HG02678 (cell line): ENCODE data around the gene ZNF383.
"Not testable (repeated sequence)": the region's sequence is repeated elsewhere in the genome, so short reads cannot be mapped to it uniquely, and the experiment has no call there.

Experiments
- ATAC-seq: cut with Tn5 transposase; IDR thresholded peaks from one replicate; pipeline ENCODE4 v1.9.1; 2021; ENCODE audit warnings: mild to moderate bottlenecking, moderate library complexity; ENCODE audit not compliant: unreplicated experiment

Gene ZNF383

DNA sequence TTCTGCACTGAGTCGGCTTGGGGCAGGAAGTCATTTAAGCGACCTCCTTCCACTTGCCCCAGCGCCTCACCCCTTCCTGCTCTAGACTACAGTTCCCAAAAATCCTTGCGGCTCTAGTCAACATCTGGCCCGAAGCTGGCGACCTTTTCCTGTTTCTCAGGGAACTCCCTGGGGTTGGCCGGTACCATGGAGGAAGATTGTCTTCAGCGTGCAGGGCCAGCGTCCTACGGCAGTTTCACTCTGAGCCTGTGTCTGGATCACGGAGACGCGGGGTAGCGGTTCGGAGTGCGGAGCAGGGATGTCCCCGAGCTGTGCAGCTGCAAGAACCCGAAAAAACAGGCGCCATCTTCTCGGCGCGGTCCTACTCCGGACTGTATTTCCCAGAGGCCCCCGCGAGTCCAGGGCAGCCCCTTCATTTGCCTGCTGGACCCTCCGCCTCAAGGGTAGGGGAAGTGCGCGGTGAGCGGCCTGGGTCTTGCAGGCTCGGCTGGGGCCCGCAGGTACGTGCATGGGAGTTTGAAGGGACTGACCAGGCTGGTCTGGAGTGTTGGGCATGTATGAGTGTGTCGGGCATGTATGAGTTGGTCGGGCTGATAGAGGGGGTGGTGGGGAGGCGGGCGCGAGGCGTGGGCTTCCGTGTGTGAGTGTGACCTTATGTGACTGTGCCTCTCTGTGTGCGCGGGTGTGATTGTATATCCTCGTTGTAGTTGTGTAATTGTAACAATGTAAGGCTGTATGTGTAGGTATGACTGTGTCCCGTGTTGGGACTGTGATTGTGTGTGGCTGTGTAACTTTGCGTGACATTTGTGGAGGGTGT lies at the start of gene ZNF383:
Gene ZNF383, plus strand, starts transcription at position 440 of the 817 bp plus-strand sequence. CDS start 12,240 bp downstream, outside the sequence.
- ATAC-seq: peak; percentile 92

DNA sequence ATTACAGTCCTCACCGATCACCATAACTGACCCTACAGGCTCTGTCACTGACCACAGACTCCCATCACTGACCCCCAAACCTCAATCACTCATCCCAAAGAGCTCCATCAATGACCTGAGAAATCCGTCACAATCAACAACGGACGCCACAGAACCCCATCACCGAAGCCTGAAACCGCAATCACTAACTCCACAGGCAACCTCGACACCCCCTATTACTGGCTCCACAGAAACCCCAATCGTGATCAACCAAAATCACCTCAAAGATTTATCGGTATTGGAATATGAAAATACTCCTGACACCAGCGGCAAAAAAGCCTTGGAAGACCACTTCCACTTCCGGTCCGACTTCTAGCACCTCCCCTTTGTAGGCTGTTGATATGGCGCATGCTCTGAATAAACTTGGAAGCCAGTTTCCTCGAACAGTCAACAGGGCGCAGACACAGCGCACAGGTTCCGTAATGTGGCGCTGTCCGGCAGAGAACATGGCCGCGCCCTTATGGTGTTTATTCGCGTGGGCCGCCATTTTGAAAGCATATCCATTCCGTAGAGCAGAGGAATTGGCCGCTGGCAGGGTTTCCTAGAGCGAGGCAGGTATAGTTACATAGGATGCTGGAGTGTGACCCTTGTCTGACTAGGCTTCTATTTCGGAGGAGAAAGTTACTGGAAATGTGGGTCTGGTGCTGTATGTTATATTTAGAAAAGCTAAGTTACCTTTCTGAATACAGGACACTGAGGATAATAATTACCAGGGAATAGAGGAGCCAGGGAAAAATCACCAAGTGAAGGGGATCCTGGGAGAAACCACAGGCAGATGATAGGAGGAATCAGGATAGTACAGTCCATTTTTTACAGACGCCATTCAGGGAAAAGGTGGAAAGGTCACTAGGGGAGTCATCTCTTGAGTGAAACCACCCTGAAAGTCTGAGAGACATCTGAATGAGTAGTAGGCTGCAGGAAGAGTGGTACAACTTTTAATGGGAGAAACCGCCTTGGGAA lies 45.3 kb upstream of the ZNF383 start, which contains the start of gene ZNF585A:
Gene ZNF585A, minus strand, starts transcription at position 328 of the 999 bp plus-strand sequence. CDS start 2,785 bp downstream, outside the sequence.
- ATAC-seq: peak; percentile 100

DNA sequence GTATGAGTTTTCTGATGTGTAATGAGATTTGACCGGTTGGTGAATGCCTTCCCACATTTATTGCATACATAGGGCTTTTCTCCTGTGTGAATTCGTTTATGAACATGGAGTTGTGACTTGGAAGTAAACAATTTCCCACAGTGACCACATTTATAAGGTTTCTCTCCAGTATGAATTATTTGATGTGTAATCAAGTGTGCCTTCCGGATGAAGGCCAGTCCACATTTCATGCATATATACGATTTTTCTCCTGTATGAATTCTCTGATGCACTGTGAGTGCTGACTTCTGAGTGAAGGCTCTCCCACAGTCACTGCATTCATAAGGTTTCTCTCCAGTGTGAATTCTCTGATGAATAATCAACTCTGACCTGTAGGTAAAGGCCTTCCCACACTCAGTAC lies 31.9 kb upstream of the ZNF383 start:
- ATAC-seq: not testable (repeated sequence)

DNA sequence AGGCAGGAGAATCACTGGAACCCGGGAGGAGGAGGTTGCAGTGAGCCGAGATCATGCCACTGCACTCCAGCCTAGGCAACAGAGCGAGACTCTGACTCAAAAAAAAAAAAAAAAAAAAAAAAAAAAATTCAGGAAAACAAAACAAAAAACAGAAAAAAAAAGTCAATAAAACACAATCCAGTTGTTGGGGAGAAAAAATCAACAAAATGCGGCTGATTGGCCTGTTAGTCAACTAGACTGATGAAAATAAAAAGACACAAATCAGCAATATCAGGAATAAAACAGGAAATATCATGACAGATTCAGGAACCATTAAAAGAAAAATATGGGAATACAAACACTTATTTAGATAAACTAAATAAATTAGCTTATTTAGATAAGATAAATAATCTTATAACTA lies 22.8 kb upstream of the ZNF383 start:
- ATAC-seq: not testable (repeated sequence)

DNA sequence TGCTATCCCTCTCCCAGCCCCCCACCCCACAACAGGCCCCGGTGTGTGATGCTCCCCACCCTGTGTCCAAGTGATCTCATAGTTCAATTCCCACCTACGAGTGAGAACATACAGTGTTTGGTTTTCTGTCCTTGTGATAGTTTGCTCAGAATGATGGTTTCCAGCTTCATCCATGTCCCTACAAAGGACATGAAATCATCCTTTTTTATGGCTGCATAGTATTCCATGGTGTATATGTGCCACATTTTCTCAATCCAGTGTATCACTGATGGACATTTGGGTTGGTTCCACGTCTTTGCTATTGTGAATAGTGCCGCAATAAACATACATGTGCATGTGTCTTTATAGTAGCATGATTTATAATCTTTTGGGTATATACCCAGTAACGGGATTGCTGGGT lies 20.9 kb upstream of the ZNF383 start:
- ATAC-seq: not testable (repeated sequence)

DNA sequence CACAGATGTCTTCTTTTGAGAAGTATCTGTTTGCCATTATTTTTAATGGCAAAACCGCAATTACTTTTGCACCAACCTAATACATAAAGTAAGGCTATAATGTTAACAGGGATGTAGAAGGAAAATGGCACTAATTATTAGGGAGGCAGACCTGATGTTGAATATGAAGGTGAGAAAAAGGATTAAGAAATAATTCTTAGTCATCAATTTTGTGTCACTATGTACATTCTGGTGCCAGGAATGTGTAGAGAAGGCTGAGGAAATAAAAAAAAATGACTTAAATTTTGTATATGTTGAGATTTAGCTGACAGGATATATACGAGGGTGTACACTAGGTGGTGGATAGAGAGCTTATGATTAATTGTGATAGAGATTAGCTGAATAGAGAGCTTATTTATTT lies 20.2 kb upstream of the ZNF383 start:
- ATAC-seq: no peak

DNA sequence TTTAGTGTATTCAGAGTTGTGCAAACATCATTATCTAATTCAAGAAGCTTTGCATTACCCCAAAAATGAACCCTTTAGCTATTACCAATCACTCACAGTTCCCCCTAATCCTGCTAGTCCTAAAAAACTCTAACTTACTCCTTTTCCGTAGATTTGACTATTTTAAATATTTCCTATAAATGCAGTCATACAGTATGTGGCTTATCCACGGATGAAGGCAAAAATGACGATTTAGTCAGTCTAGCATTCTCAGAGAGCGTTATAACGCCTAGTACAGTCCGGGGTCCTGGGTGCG lies 587 bp upstream of the ZNF383 start:
- ATAC-seq: no peak

DNA sequence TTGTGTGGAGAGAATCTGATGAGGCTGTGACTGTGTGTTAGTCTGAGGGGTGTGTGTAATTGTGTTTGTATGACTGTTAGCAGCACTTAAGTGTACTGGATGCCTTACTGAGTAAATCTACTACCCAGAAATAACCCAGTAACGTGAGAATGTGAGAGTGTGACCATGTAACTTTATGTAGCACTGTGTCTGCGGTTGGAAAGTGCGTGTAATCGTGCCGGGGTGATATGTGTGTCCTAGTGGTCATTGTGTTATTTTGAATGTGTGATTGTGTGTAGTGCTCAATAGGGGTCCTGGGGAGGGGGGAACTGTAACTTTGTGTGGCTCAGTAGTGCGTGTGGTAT lies 550 bp downstream of the ZNF383 start:
- no peak for ATAC-seq

DNA sequence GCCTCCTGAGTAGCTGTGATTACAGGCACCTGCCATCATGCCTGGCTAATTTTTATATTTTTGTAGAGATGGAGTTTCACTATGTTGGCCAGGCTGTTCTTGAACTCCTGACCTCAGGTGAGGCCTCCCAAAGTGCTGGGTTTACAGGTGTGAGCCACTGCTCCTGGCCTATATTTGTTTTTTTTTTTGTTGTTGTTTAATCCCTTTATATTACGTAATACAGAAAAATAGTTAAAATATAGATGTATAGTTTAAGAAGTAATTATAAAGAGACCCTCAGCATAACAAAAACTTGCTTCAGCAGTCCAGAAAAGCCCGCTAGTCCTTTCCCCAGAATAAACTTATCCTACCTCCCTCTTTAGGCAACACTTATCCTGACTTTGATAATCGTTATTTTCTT lies 2.4 kb downstream of the ZNF383 start:
- ATAC-seq: no peak

DNA sequence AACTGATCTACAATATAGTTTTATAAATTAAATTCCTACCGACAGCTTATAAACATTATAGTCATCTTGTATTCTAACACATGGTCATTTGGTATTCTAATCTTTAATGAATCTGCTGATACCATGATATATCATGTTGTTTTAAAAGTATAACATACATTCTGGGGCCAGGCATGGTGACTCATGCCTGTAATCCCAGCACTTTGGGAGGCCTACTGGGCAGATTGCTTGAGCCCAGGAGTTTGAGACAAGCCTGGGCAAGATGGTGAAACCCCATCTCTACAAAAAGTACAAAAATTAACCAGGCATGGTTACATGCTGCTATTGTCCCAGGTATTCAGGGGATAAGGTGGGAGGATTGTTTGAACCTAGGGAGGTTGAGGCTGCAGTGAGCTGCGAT lies 3.1 kb downstream of the ZNF383 start:
- ATAC-seq: no peak

DNA sequence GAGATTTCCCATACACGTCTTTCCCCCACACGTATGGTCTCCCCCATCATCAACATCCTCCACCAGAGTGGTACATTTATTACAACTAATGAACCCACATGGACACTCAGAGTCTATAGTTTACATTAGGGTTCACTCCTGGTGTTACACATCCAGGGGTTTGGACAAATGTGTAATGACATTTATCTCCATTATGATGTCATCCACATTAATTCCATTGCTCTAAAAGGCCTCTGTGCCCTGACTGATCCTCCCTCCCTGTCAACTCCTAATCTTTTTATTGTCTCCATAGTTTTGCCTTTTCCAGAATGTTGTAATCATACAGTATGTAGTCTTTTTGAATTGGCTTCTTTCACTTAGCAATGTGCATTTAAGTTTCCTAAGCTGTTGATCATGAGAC lies 8.2 kb downstream of the ZNF383 start:
- no peak for ATAC-seq

DNA sequence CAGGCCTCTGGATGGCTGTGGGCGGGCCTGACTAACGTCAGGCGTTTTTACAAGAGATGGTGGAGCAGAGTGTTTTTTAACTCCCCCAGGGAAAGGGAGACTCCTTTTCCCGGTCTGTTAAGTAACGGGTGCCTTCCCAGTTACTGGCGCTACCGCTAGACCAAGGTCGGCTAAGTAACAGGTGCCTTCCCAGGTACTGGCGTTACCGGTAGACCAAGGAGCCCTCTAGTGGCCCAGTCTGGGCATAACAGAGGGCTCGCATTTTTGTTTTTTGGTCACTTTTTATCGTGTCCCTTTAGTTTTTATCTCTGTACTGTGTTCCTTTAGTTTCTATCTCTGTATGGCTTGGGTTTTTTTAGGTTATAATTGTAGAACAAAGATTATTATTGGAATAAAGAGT lies 10.0 kb downstream of the ZNF383 start:
- ATAC-seq: no peak

DNA sequence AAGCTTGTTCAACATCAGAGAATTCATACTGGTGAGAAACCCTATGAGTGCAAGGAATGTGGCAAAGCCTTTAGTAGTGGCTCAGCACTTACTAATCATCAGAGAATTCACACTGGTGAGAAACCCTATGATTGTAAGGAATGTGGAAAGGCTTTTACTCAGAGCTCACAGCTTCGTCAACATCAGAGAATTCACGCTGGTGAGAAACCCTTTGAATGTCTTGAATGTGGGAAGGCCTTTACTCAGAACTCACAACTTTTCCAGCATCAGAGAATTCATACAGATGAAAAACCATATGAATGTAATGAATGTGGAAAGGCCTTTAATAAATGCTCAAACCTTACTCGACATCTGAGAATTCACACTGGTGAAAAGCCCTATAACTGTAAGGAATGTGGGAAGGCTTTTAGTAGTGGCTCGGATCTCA lies 25.2 kb downstream of the ZNF383 start:
- ATAC-seq: no peak

DNA sequence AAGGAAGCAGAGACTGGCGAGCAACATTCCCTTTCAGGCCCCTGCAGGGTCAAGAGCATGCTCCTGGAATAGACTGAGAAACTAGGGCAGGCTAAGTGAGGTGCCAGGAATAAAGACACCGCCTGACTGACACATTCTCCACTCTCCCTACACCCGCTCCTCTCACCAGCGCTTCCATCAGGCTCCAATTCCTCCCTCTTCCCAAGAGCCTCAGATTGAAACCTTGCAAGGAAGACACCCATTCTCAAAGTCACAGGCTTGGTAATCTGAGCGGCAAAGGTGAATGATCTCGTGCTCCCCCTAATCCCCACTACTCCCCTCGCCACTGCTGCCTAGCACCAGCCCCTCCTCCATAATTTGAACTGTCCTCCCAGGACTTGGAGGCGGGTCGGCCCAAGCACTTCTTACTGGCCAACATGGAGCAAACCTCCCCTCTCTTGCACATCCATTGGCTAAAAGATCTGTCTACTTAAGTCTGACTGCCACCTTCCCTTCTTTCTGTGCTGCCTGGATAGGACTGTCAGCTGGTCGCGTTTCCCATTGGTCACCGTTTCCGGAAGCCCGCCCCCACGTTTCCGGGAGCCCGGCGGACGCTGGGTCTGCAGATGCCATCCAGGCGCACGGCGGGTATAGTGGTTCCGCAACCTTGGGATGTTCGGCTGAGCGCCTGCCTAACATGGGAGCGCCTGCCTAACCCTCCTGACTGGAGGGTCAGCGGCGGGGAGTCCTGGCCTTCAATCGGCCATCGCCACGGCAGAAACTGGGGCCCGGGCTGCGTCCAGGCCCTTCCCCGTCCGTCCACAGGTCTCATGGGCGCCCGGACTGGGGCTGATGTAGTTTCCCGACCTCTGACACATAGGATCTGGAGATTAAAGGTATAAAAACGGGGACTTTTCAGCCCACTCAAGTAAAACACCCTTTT lies 33.6 kb downstream of the ZNF383 start:
- ATAC-seq: no peak

DNA sequence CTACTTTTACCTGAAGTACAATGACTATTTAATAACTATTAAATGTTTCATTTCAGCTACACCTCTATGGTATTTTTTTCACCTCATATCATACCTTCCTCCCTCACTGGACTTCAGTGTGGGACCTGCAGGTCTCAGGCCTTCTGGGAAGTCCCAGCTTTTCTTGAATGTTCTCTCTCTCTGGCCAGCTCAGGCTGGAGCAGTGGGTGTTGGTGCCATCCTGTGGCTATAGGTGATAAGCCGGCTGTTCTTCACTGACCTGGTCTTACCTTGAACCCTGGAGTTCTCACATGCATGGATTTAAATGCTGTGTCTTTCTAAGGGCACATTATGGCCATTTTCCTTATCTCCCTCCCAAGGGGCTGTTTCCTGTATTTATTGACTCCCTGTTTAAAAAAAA lies 45.0 kb downstream of the ZNF383 start:
- not testable (repeated sequence) for ATAC-seq

DNA sequence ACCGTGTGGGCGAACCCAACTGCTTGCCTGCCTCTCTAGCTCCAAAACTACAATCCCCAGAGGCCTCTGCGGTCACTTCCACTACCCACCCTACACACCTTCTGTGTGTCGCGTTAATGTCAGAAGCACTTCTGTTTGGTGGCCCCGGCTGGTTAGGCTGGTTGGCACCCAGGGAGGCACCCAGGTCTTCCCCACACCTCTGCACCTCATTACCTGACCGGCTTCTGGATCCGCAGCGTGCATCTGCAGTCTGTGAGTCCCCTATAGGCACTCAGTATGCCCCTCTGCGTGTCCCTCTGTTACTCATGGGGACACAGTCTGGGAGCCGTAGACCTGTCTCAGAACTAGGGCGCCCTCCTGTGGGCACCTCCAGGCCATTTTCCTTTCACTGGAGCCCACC lies 49.0 kb downstream of the ZNF383 start:
- not testable (repeated sequence) for ATAC-seq

DNA sequence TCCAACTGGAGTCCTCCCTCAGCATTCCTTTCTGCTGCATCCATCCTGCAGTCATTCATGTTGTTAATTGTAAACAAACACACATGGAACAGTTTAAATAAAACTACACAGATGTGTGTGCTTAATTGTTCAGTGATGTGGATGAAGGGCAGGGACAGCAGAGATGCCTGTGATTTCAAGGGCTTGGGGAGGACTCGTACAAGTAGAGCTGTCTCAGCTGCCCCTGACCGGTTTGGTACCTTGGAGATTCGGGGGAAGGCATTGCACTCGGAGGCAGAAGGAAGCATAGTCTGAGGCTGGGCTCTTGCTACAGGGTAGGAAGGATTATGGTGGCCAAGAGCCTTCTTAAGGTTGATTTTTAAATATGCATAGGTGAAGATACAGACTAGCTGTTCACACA lies 49.7 kb downstream of the ZNF383 start:
- ATAC-seq: not testable (repeated sequence)

DNA sequence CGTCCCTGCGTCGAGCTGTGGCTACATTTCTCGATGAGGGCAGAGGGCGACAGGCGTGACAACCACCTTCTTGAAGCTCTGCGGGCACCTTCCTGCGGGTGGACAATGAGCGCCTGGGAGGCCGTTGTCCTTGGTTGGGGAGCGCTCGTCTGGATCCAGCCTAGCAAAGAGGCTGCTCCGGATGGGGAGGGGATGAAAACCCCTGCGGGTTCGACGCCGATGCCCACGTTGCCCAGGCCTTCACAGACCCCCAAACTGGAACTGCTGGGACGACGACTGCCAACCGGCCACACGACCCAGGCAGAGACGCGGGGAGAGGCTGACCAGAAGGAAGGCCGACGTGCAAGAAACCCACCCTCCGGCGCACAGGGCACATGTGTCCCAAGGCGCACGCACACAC lies 62.6 kb downstream of the ZNF383 start:
- not testable (repeated sequence) for ATAC-seq

DNA sequence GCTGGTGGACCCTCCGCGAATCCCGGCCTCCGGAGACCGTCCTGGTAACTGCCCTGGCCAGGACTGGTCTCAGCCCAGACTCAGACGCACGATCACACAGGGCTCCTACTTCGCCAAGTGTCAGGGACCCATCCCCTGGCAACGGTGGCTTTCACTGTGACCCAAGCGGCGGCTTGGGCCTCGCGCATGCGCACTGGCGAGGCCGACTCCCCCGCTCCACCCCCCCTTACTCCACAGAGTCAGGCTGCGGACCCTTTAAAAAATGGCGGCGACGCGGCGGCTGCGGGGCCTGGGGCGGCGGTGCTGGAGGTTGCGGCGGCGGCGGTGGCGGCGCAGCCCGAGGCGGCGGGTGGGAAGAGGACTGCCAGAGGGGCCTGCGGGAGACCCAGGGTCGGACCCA lies 66.0 kb downstream of the ZNF383 start:
- not testable (repeated sequence) for ATAC-seq

DNA sequence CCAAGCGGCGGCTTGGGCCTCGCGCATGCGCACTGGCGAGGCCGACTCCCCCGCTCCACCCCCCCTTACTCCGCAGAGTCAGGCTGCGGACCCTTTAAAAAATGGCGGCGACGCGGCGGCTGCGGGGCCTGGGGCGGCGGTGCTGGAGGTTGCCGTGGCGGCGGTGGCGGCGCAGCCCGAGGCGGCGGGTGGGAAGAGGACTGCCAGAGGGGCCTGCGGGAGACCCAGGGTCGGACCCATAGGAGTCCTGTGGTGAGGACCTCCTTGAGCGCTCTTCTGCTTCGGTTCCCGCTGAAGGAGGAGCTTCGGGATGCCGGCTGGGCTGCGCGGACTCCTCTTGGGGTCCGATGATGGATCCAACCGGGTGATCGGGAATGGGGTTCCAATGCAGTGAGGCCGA lies 71.2 kb downstream of the ZNF383 start:
- not testable (repeated sequence) for ATAC-seq
